ENCODE results near the gene ACER3. TPM values are rescaled to one million over a fixed set of nuclear protein-coding genes. Genes with fewer than 3 reads are reported as not detected.

ACER3 gene
- total and polyA plus RNA-seq, 2 of the 4 experiments (the other 2 are of a cell fraction), result 3.5 to 10.0 TPM

DNA sequence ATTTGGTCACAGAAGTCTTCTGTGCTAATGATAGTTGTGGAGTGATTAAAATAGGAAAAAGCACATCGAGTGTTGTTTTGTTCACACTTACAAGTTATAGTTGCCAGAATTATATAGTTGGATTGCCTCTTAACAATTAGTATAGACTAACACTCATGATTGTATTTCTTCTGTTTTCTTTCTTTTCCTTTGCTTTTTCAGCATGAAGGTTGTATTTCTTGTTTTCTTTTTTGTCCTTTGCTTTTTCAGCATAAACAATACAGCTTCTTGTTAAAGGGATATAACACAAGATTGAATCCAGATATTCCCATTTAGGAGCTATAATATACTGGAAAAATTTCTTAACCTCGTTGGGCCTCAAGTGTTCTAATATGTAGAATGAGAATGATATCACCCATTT, 31.1 kb downstream of the ACER3 start:
- no peak for ATAC-seq (ENCODE audit: low read depth)

More for the DNA sequence above, 31.1 kb downstream of the ACER3 start:
- no peak overlapping the region for H3K56ac ChIP-seq (ENCODE audit: extremely low read depth, insufficient read depth, low read length)
- H4K8ac ChIP-seq (ENCODE audit: low read depth in 2 of 2, low read length in 2 of 2), result no peak overlapping the region
- no peaks in the 10 kb centered on the region for H3K27me3 ChIP-seq (ENCODE audit: control insufficient read depth, insufficient read depth, low read length)
- ChIA-PET CTCF (no interaction called here), POLR2A (ENCODE audit: unreplicated experiment) (no interaction called here)
- no peak overlapping the region for H3K27ac ChIP-seq (ENCODE audit: insufficient read depth, low read length)
- TF ChIP-seq CHD1 (IDR thresholded peaks at IDR 0.05; ENCODE audit: low read depth, low read length) (no peak), FOS (IDR thresholded peaks at IDR 0.05; ENCODE audit: low read depth, low read length) (no peak), MXI1 (IDR thresholded peaks at IDR 0.05; ENCODE audit: borderline replicate concordance, low read depth, low read length) (no peak), MAZ (IDR thresholded peaks at IDR 0.05; ENCODE audit: borderline replicate concordance, low read depth, low read length) (no peak), POLR2A (IDR thresholded peaks at IDR 0.05; ENCODE audit: low read depth, low read length) (no peak), RAD21 (IDR thresholded peaks at IDR 0.05; ENCODE audit: low read length) (no peak), CEBPB (IDR thresholded peaks at IDR 0.05; ENCODE audit: low read depth, low read length) (no peak), BHLHE40 (IDR thresholded peaks at IDR 0.05; ENCODE audit: low read depth, low read length) (no peak)
- TF ChIP-seq, protein P1, sequence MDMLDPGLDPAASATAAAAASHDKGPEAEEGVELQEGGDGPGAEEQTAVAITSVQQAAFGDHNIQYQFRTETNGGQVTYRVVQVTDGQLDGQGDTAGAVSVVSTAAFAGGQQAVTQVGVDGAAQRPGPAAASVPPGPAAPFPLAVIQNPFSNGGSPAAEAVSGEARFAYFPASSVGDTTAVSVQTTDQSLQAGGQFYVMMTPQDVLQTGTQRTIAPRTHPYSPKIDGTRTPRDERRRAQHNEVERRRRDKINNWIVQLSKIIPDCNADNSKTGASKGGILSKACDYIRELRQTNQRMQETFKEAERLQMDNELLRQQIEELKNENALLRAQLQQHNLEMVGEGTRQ (IDR thresholded peaks at IDR 0.05; ENCODE audit: low read depth, low read length), result no peak
- TF ChIP-seq, protein P2, sequence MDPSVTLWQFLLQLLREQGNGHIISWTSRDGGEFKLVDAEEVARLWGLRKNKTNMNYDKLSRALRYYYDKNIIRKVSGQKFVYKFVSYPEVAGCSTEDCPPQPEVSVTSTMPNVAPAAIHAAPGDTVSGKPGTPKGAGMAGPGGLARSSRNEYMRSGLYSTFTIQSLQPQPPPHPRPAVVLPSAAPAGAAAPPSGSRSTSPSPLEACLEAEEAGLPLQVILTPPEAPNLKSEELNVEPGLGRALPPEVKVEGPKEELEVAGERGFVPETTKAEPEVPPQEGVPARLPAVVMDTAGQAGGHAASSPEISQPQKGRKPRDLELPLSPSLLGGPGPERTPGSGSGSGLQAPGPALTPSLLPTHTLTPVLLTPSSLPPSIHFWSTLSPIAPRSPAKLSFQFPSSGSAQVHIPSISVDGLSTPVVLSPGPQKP (IDR thresholded peaks at IDR 0.05; ENCODE audit: borderline replicate concordance, low read depth, low read length), result no peak
- H4K20me1 ChIP-seq (ENCODE audit: insufficient read depth, low read length), result no peaks in the 10 kb centered on the region
- no peak overlapping the region for H2AFZ ChIP-seq (replicated peaks; ENCODE audit: low read length, poor library complexity)
- no peak overlapping the region for H2AK9ac ChIP-seq (replicated peaks; ENCODE audit: low read depth, low read length, poor library complexity)
- no peak overlapping the region for H2BK120ac ChIP-seq (ENCODE audit: low read depth, low read length)
- dilution Hi-C loops (cut with HindIII; ENCODE audit: low sequenced_read_pairs, unreplicated experiment), result no loop called here
- H4K5ac ChIP-seq (ENCODE audit: low read depth, low read length), result no peak overlapping the region
- H3K79me1 ChIP-seq (ENCODE audit: low read depth in 1 of 2, low read length in 2 of 2), result no peaks in the 10 kb centered on the region; a peak in 2 of 4 replicates
- no peak for DNase-seq
- H3K4me1 ChIP-seq (ENCODE audit: control insufficient read depth, insufficient read depth, low read length), result no peaks in the 10 kb centered on the region
- no peak overlapping the region for H3K18ac ChIP-seq (ENCODE audit: low read depth, low read length)
- H2BK20ac ChIP-seq (ENCODE audit: low read depth, low read length), result no peak overlapping the region
- no TSS peak for BruUV-seq (replicated peaks)
- H3K23ac ChIP-seq (ENCODE audit: low read depth, low read length), result no peak overlapping the region
- H3K4me3 ChIP-seq (ENCODE audit: insufficient read depth, low read depth, low read length), result no peak overlapping the region
- no peak overlapping the region for H3K4ac ChIP-seq (ENCODE audit: low read depth, low read length)
- no peaks in the 10 kb centered on the region for H3K9me1 ChIP-seq (ENCODE audit: insufficient read depth, low read length)
- H3K9me3 ChIP-seq (ENCODE audit: control insufficient read depth, insufficient read depth, low read length), result no peaks in the 10 kb centered on the region
- WGBS, 2 experiments (ENCODE audit: extremely low coverage in 2 of 2, insufficient read length in 1 of 2), result no CpG with 5 or more reads among the region's 2 CpGs
- intact Hi-C loops (cut with micrococcal nuclease), result no loop called here
- no peak overlapping the region for H3K14ac ChIP-seq (replicated peaks; ENCODE audit: low read depth, low read length)
- no peaks in the 10 kb centered on the region for H3K36me3 ChIP-seq (ENCODE audit: control insufficient read depth, insufficient read depth, low read length)
- no peak overlapping the region for H3K9ac ChIP-seq (ENCODE audit: low read depth, low read length)
- in situ Hi-C loops (cut with MboI; ENCODE audit: low sequenced_read_pairs), result no loop called here
- no peak overlapping the region for H2AK5ac ChIP-seq (ENCODE audit: low read depth, low read length)
- no peak overlapping the region for H4K91ac ChIP-seq (ENCODE audit: insufficient read depth, low read depth, low read length)
- no peak overlapping the region for H2BK5ac ChIP-seq (ENCODE audit: low read depth, low read length, poor library complexity, severe bottlenecking)
- no peak overlapping the region for H3K4me2 ChIP-seq (ENCODE audit: low read depth, low read length)
- H2BK15ac ChIP-seq (ENCODE audit: low read depth, low read length), result no peak overlapping the region
